ENCODE data around the gene ZNF507. TPM values are rescaled to one million over a fixed set of nuclear protein-coding genes. Genes with fewer than 3 reads are reported as not detected.
"Not testable (repeated sequence)": the region's sequence is repeated elsewhere in the genome, so short reads cannot be mapped to it uniquely, and the experiment has no call there.

Gene ZNF507
- total RNA-seq, 1 donor from 2014 or later, result 22.2 TPM

DNA sequence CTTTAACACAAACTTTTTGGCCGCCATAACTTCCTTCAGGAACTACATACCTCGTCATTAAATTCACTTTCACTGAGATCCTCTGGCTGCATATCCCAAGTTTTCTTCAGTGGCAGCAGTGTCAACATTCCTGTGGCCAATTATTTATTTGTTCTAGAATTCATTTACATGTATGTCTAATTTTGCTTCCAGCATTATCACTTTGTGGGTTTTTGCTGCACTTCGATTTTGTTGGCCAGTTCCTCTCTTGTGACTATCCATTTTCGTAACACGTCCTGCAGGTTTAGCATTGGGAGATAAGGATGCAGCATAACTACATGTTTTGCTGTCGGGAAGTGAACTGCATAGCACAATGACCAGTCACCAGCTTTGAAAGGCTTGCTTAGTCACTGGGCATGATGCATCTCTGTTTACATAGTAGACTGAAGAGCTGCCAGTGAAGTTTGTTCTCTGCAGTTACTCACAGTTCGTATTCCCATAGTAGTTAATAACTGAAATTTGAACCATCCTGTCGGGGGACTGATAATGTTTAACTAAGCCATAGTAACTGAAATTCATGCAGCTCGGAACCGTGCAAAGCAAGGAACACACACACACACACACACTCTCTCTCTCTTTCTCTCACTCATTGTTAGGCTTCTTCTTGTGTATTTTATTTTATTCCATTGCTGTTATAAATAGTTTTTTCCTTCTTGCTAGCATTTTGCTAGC lies 28.3 kb downstream of the ZNF507 start:
- peaks cover 40% of the 10 kb centered on the region for H3K36me3 Mint-ChIP-seq (ENCODE audit: low read depth, unreplicated experiment)
- H3K4me3 Mint-ChIP-seq (ENCODE audit: unreplicated experiment), result peak overlapping the region; percentile 4
- TF ChIP-seq CTCF (IDR thresholded peaks at IDR 0.05; ENCODE audit: unreplicated experiment), result no peak
- no peak overlapping the region for H3K27ac Mint-ChIP-seq (ENCODE audit: unreplicated experiment)
- H3K4me1 Mint-ChIP-seq (ENCODE audit: unreplicated experiment), result no peaks in the 10 kb centered on the region
- H3K9me3 Mint-ChIP-seq (ENCODE audit: unreplicated experiment), result no peaks in the 10 kb centered on the region
- no peak for DNase-seq (ENCODE audit: low spot score)
- H3K27me3 Mint-ChIP-seq (ENCODE audit: unreplicated experiment), result no peaks in the 10 kb centered on the region

GRCh38 chr19:32374362-32374761 lies 29.0 kb downstream of the ZNF507 start:
- peaks cover 40% of the 10 kb centered on the region for H3K36me3 Mint-ChIP-seq (ENCODE audit: low read depth, unreplicated experiment)

DNA sequence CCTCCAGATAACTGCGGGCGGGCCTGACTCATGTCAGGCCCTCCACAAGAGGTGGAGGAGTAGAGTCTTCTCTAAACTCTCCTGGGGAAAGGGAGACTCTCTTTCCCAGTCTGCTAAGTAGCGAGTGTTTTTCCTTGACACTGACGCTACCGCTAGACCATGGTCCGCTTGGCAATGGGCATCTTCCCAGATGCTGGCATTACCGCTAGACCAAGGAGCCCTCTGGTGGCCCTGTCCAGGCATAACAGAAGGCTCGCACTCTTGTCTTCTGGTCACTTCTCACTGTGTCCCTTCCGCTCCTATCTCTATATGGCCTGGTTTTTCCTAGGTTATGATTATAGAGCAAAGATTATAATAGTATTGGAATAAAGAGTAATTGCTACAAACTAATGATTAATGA lies 31.7 kb downstream of the ZNF507 start:
- H3K36me3 Mint-ChIP-seq (ENCODE audit: low read depth, unreplicated experiment), result peaks cover 29% of the 10 kb centered on the region
- TF ChIP-seq CTCF (IDR thresholded peaks at IDR 0.05; ENCODE audit: unreplicated experiment), result peak; percentile 44
- not testable (repeated sequence) for H3K27me3 Mint-ChIP-seq (ENCODE audit: unreplicated experiment); H3K9me3 Mint-ChIP-seq (ENCODE audit: unreplicated experiment); H3K4me3 Mint-ChIP-seq (ENCODE audit: unreplicated experiment); H3K27ac Mint-ChIP-seq (ENCODE audit: unreplicated experiment); H3K4me1 Mint-ChIP-seq (ENCODE audit: unreplicated experiment)
- DNase-seq (ENCODE audit: low spot score), result peak; percentile 14

More at GRCh38 chr19:32374362-32374761, 29.0 kb downstream of the ZNF507 start:
- DNase-seq (ENCODE audit: low spot score); H3K4me1 Mint-ChIP-seq (ENCODE audit: unreplicated experiment); H3K4me3 Mint-ChIP-seq (ENCODE audit: unreplicated experiment); H3K27ac Mint-ChIP-seq (ENCODE audit: unreplicated experiment); H3K9me3 Mint-ChIP-seq (ENCODE audit: unreplicated experiment); H3K27me3 Mint-ChIP-seq (ENCODE audit: unreplicated experiment): not testable (repeated sequence)

- Mint-ChIP-seq H3K27me3 (ENCODE audit: unreplicated experiment) (no peaks in the 10 kb centered on the region), H3K9me3 (ENCODE audit: unreplicated experiment) (no peaks in the 10 kb centered on the region), H3K36me3 (ENCODE audit: low read depth, unreplicated experiment) (peaks cover 8% of the 10 kb centered on the region), H3K4me3 (ENCODE audit: unreplicated experiment) (no peak overlapping the region), H3K27ac (ENCODE audit: unreplicated experiment) (no peak overlapping the region), H3K4me1 (ENCODE audit: unreplicated experiment) (no peaks in the 10 kb centered on the region)
- TF ChIP-seq CTCF (IDR thresholded peaks at IDR 0.05; ENCODE audit: unreplicated experiment), result no peak
- no peak for DNase-seq (ENCODE audit: low spot score)
These were observed 34.9 kb downstream of the ZNF507 start for GRCh38 chr19:32380269-32380668.

DNA sequence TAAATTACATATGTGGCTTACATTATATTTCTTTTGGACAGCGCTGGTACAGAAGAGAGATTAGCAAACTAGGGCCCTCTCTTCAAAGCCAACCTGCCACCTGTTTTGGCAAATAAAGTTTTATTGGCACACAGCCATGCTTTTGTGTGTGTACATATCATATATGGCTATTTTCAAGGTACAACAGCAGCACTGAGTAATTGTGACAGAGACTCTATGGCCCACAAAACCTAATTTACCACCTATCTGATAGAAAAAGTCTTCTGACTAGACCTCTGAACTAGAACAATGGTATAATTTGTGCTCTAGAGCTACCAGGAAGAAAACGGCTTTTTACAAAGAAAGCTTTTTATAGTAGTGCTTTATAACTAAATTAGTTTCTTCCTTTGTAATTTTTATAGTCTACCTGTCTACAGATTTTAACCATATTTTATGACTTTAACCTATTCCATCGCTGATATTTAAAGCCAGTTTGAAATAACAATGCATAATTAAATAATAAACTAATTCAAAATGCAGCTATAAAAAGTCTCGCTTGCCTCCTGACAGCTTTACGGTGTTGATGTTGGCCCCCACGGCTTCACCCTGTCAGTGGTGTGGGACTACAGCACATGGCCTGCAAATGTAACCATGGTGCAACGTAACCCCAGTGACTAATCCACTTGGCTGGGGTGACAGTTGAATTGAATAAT lies 42.4 kb downstream of the ZNF507 start:
- TF ChIP-seq CTCF (IDR thresholded peaks at IDR 0.05; ENCODE audit: unreplicated experiment), result no peak
- Mint-ChIP-seq H3K27me3 (ENCODE audit: unreplicated experiment) (peaks cover 2% of the 10 kb centered on the region), H3K9me3 (ENCODE audit: unreplicated experiment) (no peaks in the 10 kb centered on the region), H3K4me3 (ENCODE audit: unreplicated experiment) (no peak overlapping the region), H3K36me3 (ENCODE audit: low read depth, unreplicated experiment) (no peaks in the 10 kb centered on the region), H3K4me1 (ENCODE audit: unreplicated experiment) (no peaks in the 10 kb centered on the region), H3K27ac (ENCODE audit: unreplicated experiment) (no peak overlapping the region)
- DNase-seq (ENCODE audit: low spot score), result no peak

All from endothelial cell (in vitro differentiated cells).